ENCODE data around the gene BRWD1. TPM values are rescaled to one million over a fixed set of nuclear protein-coding genes. Genes with fewer than 3 reads are reported as not detected.

The BRWD1 gene
- total RNA-seq, 4 donors from 2014 or later: 65.3 to 99.4 (median 87.7) TPM

DNA sequence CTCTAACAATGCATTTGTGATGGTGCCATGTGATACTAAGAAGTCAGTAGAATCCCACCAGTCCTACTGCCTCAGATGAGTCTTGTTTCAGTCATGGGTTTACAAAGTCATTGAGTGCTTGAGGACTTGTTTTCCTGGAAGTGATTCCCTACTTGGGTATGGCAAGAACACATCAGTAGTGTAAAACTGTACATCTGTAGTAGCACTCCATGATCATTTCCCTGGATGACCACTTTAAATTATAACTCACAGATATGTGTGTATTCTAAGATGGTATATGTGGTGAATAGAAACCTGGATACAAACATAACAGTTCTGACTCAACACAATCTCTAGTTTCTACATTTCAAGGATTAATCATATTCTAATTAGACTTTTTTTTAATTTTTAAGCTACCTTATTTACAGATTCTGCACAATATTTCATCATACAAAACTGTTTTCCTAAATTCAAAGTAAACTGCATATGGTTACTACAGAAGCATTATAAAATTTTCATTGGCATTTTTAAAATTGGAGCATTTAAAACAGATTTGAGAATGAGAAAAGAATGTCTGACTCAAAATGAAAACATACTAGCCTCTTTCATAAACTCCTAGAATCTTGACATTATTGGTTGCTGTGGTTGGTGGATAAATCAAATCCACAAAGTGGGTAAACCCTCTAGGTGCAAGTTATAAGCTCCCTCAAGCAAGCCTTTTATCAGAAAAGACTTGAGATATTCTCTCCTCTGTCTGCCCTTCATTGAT, 123.4 kb downstream of the BRWD1 start:
- TF ChIP-seq POLR2A (IDR thresholded peaks at IDR 0.05) (no peak), EP300 (IDR thresholded peaks at IDR 0.05) (no peak)
- TF ChIP-seq, protein P1, sequence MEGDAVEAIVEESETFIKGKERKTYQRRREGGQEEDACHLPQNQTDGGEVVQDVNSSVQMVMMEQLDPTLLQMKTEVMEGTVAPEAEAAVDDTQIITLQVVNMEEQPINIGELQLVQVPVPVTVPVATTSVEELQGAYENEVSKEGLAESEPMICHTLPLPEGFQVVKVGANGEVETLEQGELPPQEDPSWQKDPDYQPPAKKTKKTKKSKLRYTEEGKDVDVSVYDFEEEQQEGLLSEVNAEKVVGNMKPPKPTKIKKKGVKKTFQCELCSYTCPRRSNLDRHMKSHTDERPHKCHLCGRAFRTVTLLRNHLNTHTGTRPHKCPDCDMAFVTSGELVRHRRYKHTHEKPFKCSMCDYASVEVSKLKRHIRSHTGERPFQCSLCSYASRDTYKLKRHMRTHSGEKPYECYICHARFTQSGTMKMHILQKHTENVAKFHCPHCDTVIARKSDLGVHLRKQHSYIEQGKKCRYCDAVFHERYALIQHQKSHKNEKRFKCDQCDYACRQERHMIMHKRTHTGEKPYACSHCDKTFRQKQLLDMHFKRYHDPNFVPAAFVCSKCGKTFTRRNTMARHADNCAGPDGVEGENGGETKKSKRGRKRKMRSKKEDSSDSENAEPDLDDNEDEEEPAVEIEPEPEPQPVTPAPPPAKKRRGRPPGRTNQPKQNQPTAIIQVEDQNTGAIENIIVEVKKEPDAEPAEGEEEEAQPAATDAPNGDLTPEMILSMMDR (IDR thresholded peaks at IDR 0.05): no peak
- no peak for DNase-seq (ENCODE audit: low spot score in 2 of 2)
- H3K27me3 ChIP-seq: no peaks in the 10 kb centered on the region
- H3K4me3 ChIP-seq: no peak overlapping the region
- H3K9me3 ChIP-seq: no peaks in the 10 kb centered on the region
- H3K4me1 ChIP-seq: peaks cover 0 to 17% (median 0%) of the 10 kb centered on the region in 4 donors
- H3K27ac ChIP-seq: no peak overlapping the region
- no peaks in the 10 kb centered on the region for H3K36me3 ChIP-seq

DNA sequence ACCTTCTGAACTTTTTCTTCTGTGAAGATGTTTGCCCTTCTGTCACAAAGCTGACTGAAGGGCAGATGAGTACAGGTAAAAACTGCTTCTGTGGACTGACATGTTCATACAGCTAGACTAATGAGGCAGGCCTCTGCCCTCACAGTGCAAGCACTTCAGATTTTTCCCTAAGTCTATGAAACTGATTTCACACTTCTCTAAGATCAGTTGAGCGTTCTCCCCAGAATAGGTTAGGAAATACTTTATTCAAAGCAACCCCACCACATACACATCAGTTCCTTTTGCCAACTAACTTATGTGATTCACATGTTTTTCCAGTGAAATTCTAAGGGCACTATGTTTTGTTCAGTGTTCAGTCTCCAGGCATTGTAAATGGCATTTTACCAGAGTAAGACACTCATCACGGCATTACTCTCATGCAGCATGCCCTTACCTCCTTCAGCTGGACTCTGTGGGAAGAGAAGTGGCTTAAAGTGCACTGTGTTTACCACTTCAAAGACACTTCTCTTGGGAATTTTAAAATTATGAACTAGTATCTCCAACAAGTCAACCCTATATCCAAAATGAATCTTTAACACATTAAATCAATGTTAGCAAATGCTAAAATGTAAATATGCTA, 124.8 kb downstream of the BRWD1 start:
- no peak for DNase-seq (ENCODE audit: low spot score in 2 of 2)
- Histone ChIP-seq H3K4me1 (peaks cover 0 to 24% (median 0%) of the 10 kb centered on the region in 4 donors), H3K36me3 (no peaks in the 10 kb centered on the region), H3K9me3 (no peaks in the 10 kb centered on the region), H3K27me3 (no peaks in the 10 kb centered on the region), H3K4me3 (no peak overlapping the region), H3K27ac (no peak overlapping the region)
- 82 to 89% methylated on average over 2 of the region's 2 CpGs for WGBS, 2 donors
- TF ChIP-seq POLR2A (IDR thresholded peaks at IDR 0.05): no peak
- TF ChIP-seq EP300 (IDR thresholded peaks at IDR 0.05): no peak
- TF ChIP-seq, protein P1 (IDR thresholded peaks at IDR 0.05): no peak

DNA sequence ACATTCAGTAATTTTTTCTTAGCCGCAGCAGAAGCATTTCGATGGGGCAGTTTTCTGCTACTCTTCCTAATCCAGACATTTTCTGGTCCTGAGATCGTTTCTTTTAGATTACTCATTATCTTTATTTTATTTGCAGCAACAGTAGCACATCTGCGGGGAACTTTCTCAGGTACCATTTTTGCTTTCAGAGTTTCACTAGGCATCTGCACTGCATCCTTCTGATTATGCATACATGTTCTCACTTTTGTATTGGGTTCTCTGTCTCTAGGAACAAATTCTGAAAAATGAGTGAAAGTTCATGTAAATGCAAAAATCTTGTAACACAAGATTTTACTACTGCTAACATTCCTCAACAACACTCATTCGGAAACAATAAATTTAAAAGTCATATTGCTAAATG, 126.3 kb downstream of the BRWD1 start:
- no peaks in the 10 kb centered on the region for H3K36me3 ChIP-seq
- WGBS, 2 donors: 85 to 87% methylated on average over 5 of the region's 5 CpGs
- TF ChIP-seq, protein P1 (IDR thresholded peaks at IDR 0.05): no peak
- TF ChIP-seq POLR2A (IDR thresholded peaks at IDR 0.05): no peak
- TF ChIP-seq EP300 (IDR thresholded peaks at IDR 0.05): no peak
- H3K4me1 ChIP-seq: peaks cover 0 to 30% (median 4%) of the 10 kb centered on the region in 4 donors
- no peaks in the 10 kb centered on the region for H3K27me3 ChIP-seq
- H3K27ac ChIP-seq: no peak overlapping the region
- DNase-seq (ENCODE audit: low spot score in 2 of 2): no peak
- H3K9me3 ChIP-seq: no peaks in the 10 kb centered on the region
- no peak overlapping the region for H3K4me3 ChIP-seq

DNA sequence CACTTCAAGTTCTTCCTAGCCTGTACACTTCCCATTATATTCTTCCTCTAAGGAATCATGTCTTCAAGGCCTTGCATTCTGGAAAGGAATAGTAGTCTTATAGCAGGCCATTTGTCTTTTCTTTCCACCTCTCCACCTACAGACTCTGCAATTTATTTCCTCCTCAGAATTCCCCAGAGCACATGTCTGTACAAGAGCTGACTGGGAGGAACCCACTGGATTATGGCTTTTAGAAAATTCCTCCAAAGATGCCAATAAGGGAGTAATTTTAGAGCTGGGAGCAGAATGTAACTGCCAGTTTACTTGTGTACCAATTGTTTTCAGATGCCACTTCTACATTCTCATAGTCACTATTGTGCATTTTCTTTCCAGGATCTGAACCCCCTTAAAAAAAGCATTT, 126.8 kb downstream of the BRWD1 start:
- Histone ChIP-seq H3K27me3 (no peaks in the 10 kb centered on the region), H3K9me3 (no peaks in the 10 kb centered on the region), H3K27ac (no peak overlapping the region), H3K4me1 (peaks cover 0 to 35% (median 8%) of the 10 kb centered on the region in 4 donors), H3K36me3 (no peaks in the 10 kb centered on the region), H3K4me3 (no peak overlapping the region)
- DNase-seq (ENCODE audit: low spot score in 2 of 2): no peak
- TF ChIP-seq EP300 (IDR thresholded peaks at IDR 0.05) (no peak), POLR2A (IDR thresholded peaks at IDR 0.05) (no peak)
- TF ChIP-seq, protein P1 (IDR thresholded peaks at IDR 0.05): no peak

DNA sequence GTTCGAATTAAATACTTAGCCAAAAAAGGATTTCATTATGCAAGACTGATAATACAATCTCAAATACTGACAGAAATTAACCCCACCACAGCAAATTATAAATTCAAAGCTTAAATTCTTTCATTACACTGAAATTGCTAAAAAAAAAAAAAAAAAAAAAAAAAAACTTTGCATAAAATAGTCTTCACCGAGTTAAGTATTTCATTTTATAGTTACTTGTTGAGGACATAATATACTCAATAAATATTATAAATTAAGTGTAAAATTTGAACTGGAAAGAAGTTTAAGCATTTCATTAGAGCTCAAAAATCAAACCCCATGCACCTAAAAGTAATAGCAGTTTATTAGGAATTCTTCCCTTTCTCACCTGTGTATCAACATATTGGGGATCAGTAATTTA, 128.3 kb downstream of the BRWD1 start:
- WGBS, 2 donors: 71% methylated on average over 2 of the region's 2 CpGs
- no peak overlapping the region for H3K27ac ChIP-seq
- no peaks in the 10 kb centered on the region for H3K27me3 ChIP-seq
- TF ChIP-seq POLR2A (IDR thresholded peaks at IDR 0.05) (no peak), EP300 (IDR thresholded peaks at IDR 0.05) (no peak)
- TF ChIP-seq, protein P1 (IDR thresholded peaks at IDR 0.05): no peak
- no peak overlapping the region for H3K4me3 ChIP-seq
- peaks cover 0 to 42% (median 12%) of the 10 kb centered on the region in 4 donors for H3K4me1 ChIP-seq
- no peaks in the 10 kb centered on the region for H3K9me3 ChIP-seq
- H3K36me3 ChIP-seq: no peaks in the 10 kb centered on the region
- DNase-seq (ENCODE audit: low spot score in 2 of 2): no peak
